Esophagus mucosa (tissue), 1 donor: ENCODE measurements around the gene PRAMEF18. TPM values are rescaled to one million over a fixed set of nuclear protein-coding genes. Genes with fewer than 3 reads are reported as not detected.
"Not testable (repeated sequence)": the region's sequence is repeated elsewhere in the genome, so short reads cannot be mapped to it uniquely, and the experiment has no call there.

Experiments
- ATAC-seq: fragments of 200-7000 bp; cut with Tn5 transposase; one replicate; pipeline ENCODE4 v1.9.1; 2020
- total RNA-seq: library from RNA; stranded (reverse); gene quantifications from one replicate; pipeline ENCODE4 v1.2.4, GENCODE V29; 2023
- donor health status: DM: yes; HTN: yes; CAD: no.

Gene PRAMEF18
- total RNA-seq, 1 donor from 2014 or later: not detected

DNA sequence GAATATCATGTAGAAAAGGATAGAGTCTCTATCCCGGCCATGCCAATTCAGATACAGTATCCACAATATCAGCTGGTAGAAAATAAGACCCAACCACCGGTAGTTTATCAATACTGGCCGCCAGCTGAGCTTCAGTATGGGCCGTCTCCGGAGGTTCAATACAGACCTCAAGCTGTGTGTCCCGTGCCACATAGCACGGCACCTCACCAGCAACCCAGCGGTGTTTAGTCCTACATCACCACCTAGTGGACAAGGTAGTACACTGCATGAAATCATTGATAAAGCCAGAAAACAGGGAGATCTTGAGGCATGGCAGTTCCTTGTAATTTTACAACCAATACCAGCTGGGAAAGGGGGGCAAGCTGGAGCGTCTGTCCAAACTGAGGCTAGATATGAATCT, 17.2 kb downstream of the PRAMEF18 start:
- ATAC-seq: not testable (repeated sequence)

DNA sequence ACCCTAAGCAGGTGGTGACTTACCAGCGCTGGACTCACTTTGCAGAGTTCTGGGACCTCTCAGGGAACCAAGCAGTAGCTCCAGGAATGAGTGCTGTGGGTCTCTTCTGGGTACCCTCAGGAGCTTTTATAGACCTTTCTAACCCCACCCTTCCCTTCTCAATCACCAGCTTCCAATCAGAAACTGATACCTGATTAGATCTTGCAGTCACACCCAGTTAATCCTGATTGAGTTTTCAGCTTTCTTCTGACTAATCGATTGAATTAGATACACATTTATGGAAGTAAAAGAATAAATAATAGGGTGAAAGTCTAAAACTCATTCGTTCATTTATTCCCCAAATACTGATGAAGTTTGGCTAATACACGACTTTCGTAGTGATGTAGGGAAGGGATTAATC, 24.6 kb downstream of the PRAMEF18 start, which contains the start of gene PRAMEF13:
PRAMEF13 (minus strand) TSS at position 101 of the 400 bp plus-strand sequence. CDS start 1,820 bp downstream, outside the sequence.
- ATAC-seq: not testable (repeated sequence)

Other genes starting within 250 kb of the PRAMEF18 start
- gene PRAMEF27, start 169.6 kb downstream of the PRAMEF18 start, total RNA-seq: not detected
- gene HNRNPCL3, start 165.4 kb downstream of the PRAMEF18 start, total RNA-seq: not detected
- gene PRAMEF25, start 155.4 kb downstream of the PRAMEF18 start, total RNA-seq: not detected
- not detected for gene HNRNPCL2, start 109.3 kb downstream of the PRAMEF18 start, total RNA-seq
- not detected for gene PRAMEF26, start 70.1 kb downstream of the PRAMEF18 start, total RNA-seq
- not detected for gene HNRNPCL4, start 60.5 kb downstream of the PRAMEF18 start, total RNA-seq
- gene PRAMEF9, start 54.3 kb downstream of the PRAMEF18 start, total RNA-seq: not detected
- gene PRAMEF13, start 24.7 kb downstream of the PRAMEF18 start, total RNA-seq: not detected
- not detected for gene PRAMEF5, start 28.0 kb upstream of the PRAMEF18 start, total RNA-seq
- not detected for gene PRAMEF8, start 59.0 kb upstream of the PRAMEF18 start, total RNA-seq
- gene PRAMEF33, start 77.4 kb upstream of the PRAMEF18 start, total RNA-seq: not detected
- not detected for gene PRAMEF15, start 89.4 kb upstream of the PRAMEF18 start, total RNA-seq
- gene PRAMEF14, start 121.0 kb upstream of the PRAMEF18 start, total RNA-seq: not detected
- gene PRAMEF19, start 145.8 kb upstream of the PRAMEF18 start, total RNA-seq: not detected
- not detected for gene PRAMEF17, start 163.5 kb upstream of the PRAMEF18 start, total RNA-seq
- gene PRAMEF20, start 184.3 kb upstream of the PRAMEF18 start, total RNA-seq: not detected